H1 (cell line): ENCODE results near the gene PRSS12. TPM values are rescaled to one million over a fixed set of nuclear protein-coding genes. Genes with fewer than 3 reads are reported as not detected.

ENCODE experiments used
- CTCF ChIA-PET: fragments of 300-600 bp; sonication (Branson Sonifier 250); formaldehyde crosslinking; loops from one replicate; lab custom pipeline; 2021; ENCODE audit not compliant: partially characterized antibody; lab: Charles Lee
- POLR2A ChIA-PET: fragments of 300-600 bp; sonication (Branson Sonifier 250); formaldehyde crosslinking; loops from one replicate; lab custom pipeline; 2021; ENCODE audit warnings: inconsistent platforms; ENCODE audit not compliant: partially characterized antibody; lab: Charles Lee
- DNase-seq, 2 experiments: peaks; one replicate each; pipeline versions ENCODE4 v3.0.0 to v3.0.0-alpha.2; 2010 to 2022; ENCODE audit warnings: low spot score in 2 of 2, low read depth in 1 of 2, mixed read lengths in 1 of 2
- FAIRE-seq: peaks from 2 replicates; lab custom pipeline; 2011; peaks lifted over from hg19 to GRCh38; lab: Jason Lieb, UNC
- H2AFZ ChIP-seq: 2 replicates; pipeline ENCODE4 v1.8.1; 2012; ENCODE audit warnings: low read length, inconsistent platforms
- H2AK5ac ChIP-seq: 2 replicates; pipeline ENCODE4 v1.6.1; 2013; ENCODE audit warnings: low read depth, low read length
- H2BK120ac ChIP-seq: replicated peaks from 2 replicates; pipeline ENCODE3; 2013; ENCODE audit warnings: low read depth, low read length, inconsistent platforms
- H2BK12ac ChIP-seq: 2 replicates; pipeline ENCODE4 v1.6.1; 2013; ENCODE audit warnings: low read depth, low read length
- H2BK15ac ChIP-seq: 2 replicates; pipeline ENCODE4 v1.6.1; 2013; ENCODE audit warnings: low read length
- H2BK20ac ChIP-seq: 2 replicates; pipeline ENCODE4 v1.6.1; 2013; ENCODE audit warnings: low read length
- H2BK5ac ChIP-seq: 2 replicates; pipeline ENCODE4 v1.6.1; 2013; ENCODE audit warnings: low read depth, low read length
- H3K14ac ChIP-seq: 2 replicates; pipeline ENCODE4 v1.6.1; 2013; ENCODE audit warnings: inconsistent platforms; ENCODE audit not compliant: insufficient read length
- H3K18ac ChIP-seq: 2 replicates; pipeline ENCODE4 v1.6.1; 2013; ENCODE audit warnings: low read length; ENCODE audit errors: extremely low read depth
- H3K23ac ChIP-seq: 2 replicates; pipeline ENCODE4 v1.6.1; 2013; ENCODE audit warnings: inconsistent platforms; ENCODE audit not compliant: insufficient read length
- H3K23me2 ChIP-seq: 2 replicates; pipeline ENCODE4 v1.6.1; 2013; ENCODE audit warnings: low read depth, low read length
- H3K27ac ChIP-seq: 2 replicates; pipeline ENCODE4 v1.6.1; 2011; ENCODE audit warnings: low read depth, low read length, inconsistent platforms
- H3K27me3 ChIP-seq, 4 experiments: replicated peaks in 1 of 4; 1 replicate in 1 of 4; 2 replicates in 3 of 4; pipeline versions ENCODE4 v1.6.1 to v1.8.1; 2011 to 2013; ENCODE audit warnings: low read length in 3 of 4, mild to moderate bottlenecking in 3 of 4, inconsistent platforms in 2 of 4, mixed read lengths in 2 of 4, moderate library complexity in 1 of 4; ENCODE audit not compliant: control insufficient read depth in 3 of 4, insufficient read depth in 3 of 4; ENCODE audit errors: extremely low read depth in 1 of 4
- H3K36me3 ChIP-seq, 4 experiments: 2 replicates each; pipeline versions ENCODE4 v1.6.1 to v1.8.1; 2011 to 2013; ENCODE audit warnings: mild to moderate bottlenecking in 4 of 4, low read length in 3 of 4, moderate library complexity in 2 of 4, control low read depth in 1 of 4, inconsistent platforms in 1 of 4; ENCODE audit not compliant: insufficient read depth in 4 of 4, control insufficient read depth in 2 of 4
- H3K4ac ChIP-seq: replicated peaks from 2 replicates; pipeline ENCODE3; 2013; ENCODE audit warnings: low read length, low read depth, mixed read lengths, inconsistent platforms; ENCODE audit not compliant: insufficient read length
- H3K4me1 ChIP-seq, 4 experiments: replicated peaks in 1 of 4; 1 replicate in 1 of 4; 2 replicates in 3 of 4; pipeline versions ENCODE4 v1.6.1 to v1.8.1; 2011 to 2013; ENCODE audit warnings: low read length in 3 of 4, inconsistent platforms in 2 of 4, mixed read lengths in 1 of 4; ENCODE audit not compliant: insufficient read depth in 4 of 4, control insufficient read depth in 3 of 4
- H3K4me2 ChIP-seq, 2 experiments: 2 replicates each; pipeline versions ENCODE4 v1.6.1 to v1.8.1; 2011 to 2013; ENCODE audit warnings: low read depth in 2 of 2, low read length in 2 of 2, control low read depth in 1 of 2, inconsistent platforms in 1 of 2, mild to moderate bottlenecking in 1 of 2; ENCODE audit not compliant: insufficient read depth in 1 of 2
- H3K4me3 ChIP-seq, 4 experiments: fragments of 200-600, 300-600 bp in 1 of 4; sonication (generic), shearing (Covaris generic), sonication (Bioruptor Twin) in 1 of 4; 2 replicates each; pipeline versions ENCODE4 v1.5.1 to v1.8.1; 2011 to 2016; ENCODE audit warnings: low read length in 4 of 4, low read depth in 3 of 4, control low read depth in 2 of 4, inconsistent platforms in 2 of 4, mild to moderate bottlenecking in 2 of 4, mixed read lengths in 1 of 4, moderate library complexity in 1 of 4; ENCODE audit not compliant: insufficient read depth in 2 of 4; ENCODE audit errors: extremely low read depth in 1 of 4
- H3K56ac ChIP-seq: replicated peaks from 2 replicates; pipeline ENCODE3; 2013; ENCODE audit warnings: low read depth, mild to moderate bottlenecking, mixed read lengths, low read length, inconsistent platforms; ENCODE audit not compliant: insufficient read length
- H3K79me1 ChIP-seq: 2 replicates; pipeline ENCODE4 v1.6.1; 2013; ENCODE audit warnings: low read depth, low read length, control low read depth
- H3K79me2 ChIP-seq, 2 experiments: 2 replicates each; pipeline versions ENCODE4 v1.6.1 to v1.8.1; 2012 to 2013; ENCODE audit warnings: low read length in 2 of 2, mild to moderate bottlenecking in 2 of 2, inconsistent platforms in 1 of 2; ENCODE audit not compliant: insufficient read depth in 2 of 2, control insufficient read depth in 1 of 2
- H3K9ac ChIP-seq, 4 experiments: replicated peaks in 1 of 4; 1 replicate in 1 of 4; 2 replicates in 3 of 4; pipeline versions ENCODE4 v1.6.1 to v1.8.1; 2011 to 2013; ENCODE audit warnings: low read depth in 3 of 4, low read length in 3 of 4, control low read depth in 2 of 4, mild to moderate bottlenecking in 2 of 4, moderate library complexity in 2 of 4, inconsistent platforms in 1 of 4; ENCODE audit errors: extremely low read depth in 1 of 4
- H3K9me3 ChIP-seq, 2 experiments: 2 replicates each; pipeline versions ENCODE4 v1.6.1 to v1.8.1; 2012 to 2013; ENCODE audit warnings: mild to moderate bottlenecking in 2 of 2, moderate library complexity in 2 of 2, control low read depth in 1 of 2, inconsistent platforms in 1 of 2, low read depth in 1 of 2, low read length in 1 of 2, mixed read lengths in 1 of 2; ENCODE audit not compliant: insufficient read depth in 2 of 2
- H4K20me1 ChIP-seq, 2 experiments: replicated peaks in 1 of 2; 2 replicates each; pipeline versions ENCODE3 to v1.8.1; 2011 to 2013; ENCODE audit warnings: inconsistent platforms in 2 of 2, low read length in 2 of 2, mild to moderate bottlenecking in 1 of 2; ENCODE audit not compliant: insufficient read depth in 2 of 2, control insufficient read depth in 1 of 2
- H4K5ac ChIP-seq: 2 replicates; pipeline ENCODE4 v1.6.1; 2013; ENCODE audit warnings: low read length, low read depth, mixed read lengths, inconsistent platforms; ENCODE audit not compliant: insufficient read length
- H4K8ac ChIP-seq: 2 replicates; pipeline ENCODE4 v1.8.0; 2013; ENCODE audit warnings: mild to moderate bottlenecking, moderate library complexity, low read length, inconsistent platforms; ENCODE audit not compliant: insufficient read depth; ENCODE audit errors: extremely low read depth
- H4K91ac ChIP-seq: replicated peaks from 2 replicates; pipeline ENCODE3; 2013; ENCODE audit warnings: low read length, mixed read lengths, inconsistent platforms; ENCODE audit not compliant: insufficient read length
- CBX8 ChIP-seq: fragments of 300-800, 300-1000 bp; sonication (generic); IDR thresholded peaks from 2 replicates; pipeline ENCODE4 v1.7.1; 2016; ENCODE audit warnings: low read depth, low read length, borderline replicate concordance
- HDAC2 ChIP-seq, 2 experiments: fragments of 300-600 bp in 1 of 2; sonication (generic) in 1 of 2; IDR thresholded peaks; 2 replicates each; pipeline ENCODE4 v1.6.1; 2011 to 2012; ENCODE audit warnings: low read depth in 2 of 2, low read length in 2 of 2, mild to moderate bottlenecking in 2 of 2, moderate library complexity in 2 of 2, borderline replicate concordance in 1 of 2, inconsistent platforms in 1 of 2
- JUN ChIP-seq: IDR thresholded peaks from 2 replicates; pipeline ENCODE4 v1.6.1; 2011; ENCODE audit warnings: low read depth, mild to moderate bottlenecking, improper control_type of control experiment, low read length
- KDM4A ChIP-seq: IDR thresholded peaks from one replicate; pipeline ENCODE4 v1.7.1; 2012; ENCODE audit warnings: low read depth, mild to moderate bottlenecking, moderate library complexity, low read length, inconsistent platforms; ENCODE audit not compliant: severe bottlenecking
- SAP30 ChIP-seq: fragments of 300-600 bp; sonication (generic); IDR thresholded peaks from 2 replicates; pipeline ENCODE4 v1.7.1; 2012; ENCODE audit warnings: low read length, moderate library complexity, mild to moderate bottlenecking, inconsistent platforms; ENCODE audit not compliant: insufficient read depth, insufficient replicate concordance
- WGBS, 2 experiments: shearing (Covaris generic) in 1 of 2; methylation state at CpG; one replicate each; pipeline versions ENCODE4 v1.1.6 to v1.1.7; 2013 to 2015; ENCODE audit warnings: low lambda C conversion rate in 2 of 2, mixed read lengths in 2 of 2, inconsistent platforms in 1 of 2, low coverage in 1 of 2, missing lambda C conversion rate in 1 of 2; ENCODE audit not compliant: insufficient replicate concordance in 2 of 2, insufficient coverage in 1 of 2, insufficient read length in 1 of 2; ENCODE audit errors: extremely low coverage in 1 of 2, missing lambda C conversion rate in 1 of 2; 5-methylcytosine and 5-hydroxymethylcytosine counted together
- polyA plus RNA-seq, 7 experiments: library from polyadenylated mRNA; depleted of rRNA in 3 of 7; stranded (reverse) in 5 of 7; unstranded in 2 of 7; fragments of >200 nt in 5 of 7; fragments of 200-250 nt in 2 of 7; gene quantifications; 1 replicate in 5 of 7; 2 replicates in 1 of 7; 4 replicates in 1 of 7; pipeline versions ENCODE4 v1.2.1 to v1.2.3, GENCODE V29; 2011 to 2013; ENCODE audit warnings: missing spikeins in 2 of 7, mixed read lengths in 2 of 7
- total RNA-seq: library from RNA; stranded (reverse); fragmentation: NEBNext Ultra II Directional; extraction: Animal tissue kit (Norgen Biotek cat#: 25700); gene quantifications from 2 replicates; pipeline ENCODE4 v1.2.1, GENCODE V29; 2021

The PRSS12 gene
- total and polyA plus RNA-seq, 2 of the 8 experiments (the other 6 are each of a cell fraction or from before 2014, with no cell fraction given), result 2.6 to 9.3 TPM

GRCh38 chr4:118273642-118274041 is 79.2 kb downstream of the PRSS12 start:
- Histone ChIP-seq H3K79me1 (no peaks in the 10 kb centered on the region), H2BK12ac (no peak overlapping the region), H3K23ac (no peak overlapping the region), H3K56ac (no peak overlapping the region), H3K4me1 (no peaks in the 10 kb centered on the region; a peak in 1 of 7 replicates), H2BK20ac (no peak overlapping the region), H3K9me3 (no peaks in the 10 kb centered on the region; a peak in 1 of 4 replicates), H3K27me3 (no peaks in the 10 kb centered on the region), H3K23me2 (no peaks in the 10 kb centered on the region; the same call in 1 of the 2 replicates), H3K27ac (no peak overlapping the region), H2AFZ (0 out of 2 replicates have a peak overlapping the region, but pooled peaks have one; percentile 63), H3K79me2 (peaks cover 0 to under 1% of the 10 kb centered on the region in 2 experiments; a peak in 1 of 4 replicates), H3K4me3 (no peak overlapping the region), H2BK120ac (no peak overlapping the region), H2AK5ac (no peak overlapping the region), H2BK5ac (no peak overlapping the region), H2BK15ac (no peak overlapping the region), H3K4ac (no peak overlapping the region), H4K20me1 (no peaks in the 10 kb centered on the region), H3K4me2 (no peak overlapping the region), H4K91ac (no peak overlapping the region), H3K9ac (no peak overlapping the region), H3K14ac (no peak overlapping the region), H4K8ac (no peak overlapping the region), H3K18ac (no peak overlapping the region), H3K36me3 (no peaks in the 10 kb centered on the region), H4K5ac (no peak overlapping the region)
- DNase-seq (no peak), FAIRE-seq (no peak)
- TF ChIP-seq CBX8 (no peak), SAP30 (no peak), KDM4A (no peak), HDAC2 (IDR thresholded peaks at IDR 0.05; ENCODE audit: borderline replicate concordance in 1 of 2, low read depth in 2 of 2, low read length in 2 of 2) (no peak), JUN (no peak)
- ChIA-PET CTCF (interaction anchor here (1.2 to 1.3 kb wide), 4 partner anchors 14 to 239 kb away, joined by 3 to 4 read pairs (median 4); partner anchors contain the start of gene NDST3), POLR2A (no interaction called here)
- 59% methylated on average over 1 of the region's 1 CpG; no CpG with 5 or more reads in 1 of the 2 experiments for WGBS, 2 experiments
